PC-3 (cell line): ENCODE data around the gene LTBP3. TPM values are rescaled to one million over a fixed set of nuclear protein-coding genes. Genes with fewer than 3 reads are reported as not detected.

Source experiments
- ATAC-seq: fragments of 200-7000 bp; cut with Tn5 transposase; 2 replicates; pipeline ENCODE4 v1.9.1; 2020; ENCODE audit warnings: mild to moderate bottlenecking, moderate library complexity
- BruUV-seq: library from RNA; stranded (reverse); fragments of 400-500 nt; replicated peaks from 2 replicates; lab custom pipeline; 2021; lab: Mats Ljungman, UMichigan
- CTCF ChIA-PET: fragments of 300-600 bp; sonication (Branson Sonifier 250); formaldehyde crosslinking; loops from one replicate; lab custom pipeline; 2022; ENCODE audit warnings: antibody characterized with exemption; lab: Charles Lee
- POLR2A ChIA-PET: fragments of 300-600 bp; sonication (Branson Sonifier 250); formaldehyde crosslinking; loops from one replicate; lab custom pipeline; 2022; ENCODE audit warnings: antibody characterized with exemption; ENCODE audit not compliant: unreplicated experiment; lab: Charles Lee
- DNase-seq: peaks from one replicate; pipeline ENCODE4 v3.0.0-alpha.2; 2015
- H2AFZ ChIP-seq: fragments of 300-600 bp; sonication (generic); 2 replicates; pipeline ENCODE4 v1.6.0; 2016; ENCODE audit warnings: antibody characterized with exemption, low read length
- H3F3A ChIP-seq: fragments of 300-600 bp; sonication (generic); one replicate; pipeline ENCODE4 v1.6.0; 2017; ENCODE audit warnings: antibody characterized with exemption, low read length, control low read depth, mild to moderate bottlenecking; ENCODE audit not compliant: unreplicated experiment
- H3K27ac ChIP-seq: fragments of 300-600 bp; sonication (generic); 2 replicates; pipeline ENCODE4 v1.5.1; 2016; ENCODE audit warnings: mild to moderate bottlenecking, low read length
- H3K27me3 ChIP-seq: fragments of 300-600 bp; sonication (generic); 2 replicates; pipeline ENCODE4 v1.6.1; 2016; ENCODE audit warnings: low read length, mixed read lengths
- H3K36me3 ChIP-seq: fragments of 300-600 bp; sonication (generic); 2 replicates; pipeline ENCODE4 v1.6.1; 2016; ENCODE audit warnings: low read depth, mixed run types, low read length, mixed read lengths
- H3K4me1 ChIP-seq: fragments of 300-600 bp; sonication (generic); 2 replicates; pipeline ENCODE4 v1.5.1; 2016; ENCODE audit warnings: low read length; ENCODE audit not compliant: insufficient read depth
- H3K4me2 ChIP-seq: fragments of 300-600 bp; sonication (generic); 2 replicates; pipeline ENCODE4 v1.6.0; 2016; ENCODE audit warnings: low read length
- H3K4me3 ChIP-seq: fragments of 300-600 bp; sonication (generic); 2 replicates; pipeline ENCODE4 v1.5.1; 2016; ENCODE audit warnings: mild to moderate bottlenecking, low read length, mixed read lengths
- H3K79me2 ChIP-seq: fragments of 300-600 bp; sonication (generic); 2 replicates; pipeline ENCODE4 v1.6.1; 2017; ENCODE audit warnings: low read length, mixed read lengths
- H3K9ac ChIP-seq: fragments of 300-600 bp; sonication (generic); 2 replicates; pipeline ENCODE4 v1.6.0; 2016; ENCODE audit warnings: mild to moderate bottlenecking, low read length
- H3K9me2 ChIP-seq: fragments of 300-600 bp; sonication (generic); replicated peaks from 2 replicates; pipeline ENCODE4 v1.6.1; 2016; ENCODE audit warnings: mixed run types, low read length, mixed read lengths
- H3K9me3 ChIP-seq: fragments of 300-600 bp; sonication (generic); 2 replicates; pipeline ENCODE4 v1.6.1; 2016; ENCODE audit warnings: low read length, mixed read lengths
- H4K20me1 ChIP-seq: fragments of 300-600 bp; sonication (generic); 2 replicates; pipeline ENCODE4 v1.6.1; 2016; ENCODE audit warnings: low read length, mixed read lengths
- CTCF ChIP-seq: fragments of 300-600 bp; sonication (generic); conservative IDR thresholded peaks from 2 replicates; pipeline ENCODE4 v1.5.1; 2017; ENCODE audit warnings: antibody characterized with exemption, low read depth, mild to moderate bottlenecking, low read length
- EZH2 ChIP-seq: fragments of 300-600 bp; sonication (generic); IDR thresholded peaks from one replicate; pipeline ENCODE4 v1.6.1; 2017; ENCODE audit warnings: antibody characterized with exemption, mild to moderate bottlenecking, low read length; ENCODE audit not compliant: unreplicated experiment
- EZH2phosphoT487 ChIP-seq: fragments of 300-600 bp; sonication (generic); IDR thresholded peaks from 2 replicates; pipeline ENCODE4 v1.6.1; 2018; ENCODE audit warnings: mild to moderate bottlenecking, antibody characterized with exemption, low read length, borderline replicate concordance
- intact Hi-C: fragments of 100-400 bp; cut with micrococcal nuclease; formaldehyde crosslinking; loops from 2 replicates; pipeline ENCODE4 v1.9.0; 2023
- total RNA-seq: library from RNA; depleted of rRNA; stranded (reverse); fragments of >200 nt; gene quantifications from 2 replicates; pipeline ENCODE4 v1.2.3, GENCODE V29; 2014

Gene LTBP3
- total RNA-seq, 1 experiment from 2014 or later, result 197 TPM

- intact Hi-C loops, result loop anchor here (2.0 kb wide), 1 partner anchor 15 kb away; the partner anchor contains the start of gene ZNRD2
- Histone ChIP-seq H3F3A (peaks cover 12% of the 10 kb centered on the region), H2AFZ (no peak overlapping the region), H3K9me3 (no peaks in the 10 kb centered on the region), H3K4me3 (peak overlapping the region; percentile 68), H3K9ac (peak overlapping the region; percentile 31), H3K4me1 (peaks cover 64% of the 10 kb centered on the region), H4K20me1 (no peaks in the 10 kb centered on the region), H3K9me2 (no peaks in the 10 kb centered on the region), H3K27me3 (no peaks in the 10 kb centered on the region), H3K79me2 (peaks cover 27% of the 10 kb centered on the region), H3K36me3 (peaks cover 4% of the 10 kb centered on the region; the same call in 1 of the 2 replicates), H3K4me2 (peak overlapping the region; percentile 93), H3K27ac (peak overlapping the region; percentile 80)
- BruUV-seq, result no TSS peak
- TF ChIP-seq EZH2phosphoT487, result no peak
- no peak for TF ChIP-seq EZH2
- no peak for TF ChIP-seq CTCF
- ChIA-PET CTCF (interaction anchor here (0.7 kb wide), 1 partner anchor 18 kb away, joined by 3 read pairs; no protein-coding TSS in a partner anchor), POLR2A (no interaction called here)
- DNase-seq, result peak; percentile 96
- ATAC-seq, result peak; percentile 62
Measured at GRCh38 chr11:65555693-65556231, 2.4 kb downstream of the LTBP3 start.

DNA sequence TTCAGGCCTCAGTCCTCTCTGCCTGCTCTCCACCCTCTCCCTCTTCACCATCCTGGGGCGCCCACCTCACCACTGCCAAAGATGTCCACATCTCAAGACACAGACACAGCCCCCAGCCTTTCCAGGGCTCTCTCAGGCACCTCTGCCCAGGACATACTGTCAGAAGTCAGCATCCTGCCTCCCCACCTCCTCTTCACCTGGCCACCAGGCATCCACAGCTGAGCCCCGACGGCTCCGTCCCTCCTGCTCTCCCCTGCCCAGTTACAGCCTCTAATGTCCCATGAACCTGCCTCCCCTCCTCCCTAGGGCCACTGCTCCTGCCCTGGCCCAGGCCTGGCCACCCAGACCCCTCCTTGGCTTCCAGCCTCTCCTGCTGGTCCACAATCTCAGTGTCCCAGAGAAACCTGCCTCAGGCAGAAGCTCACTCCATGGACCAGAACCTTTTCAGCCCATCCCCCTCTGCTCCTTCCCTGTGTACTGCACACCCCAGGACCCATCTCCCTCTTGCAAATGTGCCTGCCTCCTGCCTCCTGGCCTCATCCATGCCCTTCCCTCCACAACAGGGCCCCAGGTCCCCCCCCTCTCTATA is 3.2 kb downstream of the LTBP3 start:
- peak overlapping the region; percentile 68 for H3K4me3 ChIP-seq
- peak overlapping the region; percentile 93 for H3K4me2 ChIP-seq
- no peaks in the 10 kb centered on the region for H3K9me2 ChIP-seq
- ChIA-PET CTCF (interaction anchor here (0.7 kb wide), 1 partner anchor 19 kb away, joined by 3 read pairs; no protein-coding TSS in a partner anchor), POLR2A (no interaction called here)
- TF ChIP-seq CTCF (no peak), EZH2phosphoT487 (no peak), EZH2 (no peak)
- no peak overlapping the region for H2AFZ ChIP-seq
- intact Hi-C loops, result loop anchor here (2.0 kb wide), 1 partner anchor 16 kb away; the partner anchor contains the start of gene ZNRD2
- no peaks in the 10 kb centered on the region for H3K27me3 ChIP-seq
- no peak for DNase-seq
- H3K79me2 ChIP-seq, result peaks cover 27% of the 10 kb centered on the region
- peaks cover 58% of the 10 kb centered on the region for H3K4me1 ChIP-seq
- H3K9ac ChIP-seq, result peak overlapping the region; percentile 31
- BruUV-seq, result no TSS peak
- no peaks in the 10 kb centered on the region for H4K20me1 ChIP-seq
- peak overlapping the region; percentile 80 for H3K27ac ChIP-seq
- no peaks in the 10 kb centered on the region for H3K9me3 ChIP-seq
- peaks cover 4% of the 10 kb centered on the region; the same call in 1 of the 2 replicates for H3K36me3 ChIP-seq
- ATAC-seq, result no peak
- H3F3A ChIP-seq, result peaks cover 6% of the 10 kb centered on the region
